ENCODE data around the gene FAM50A.

DNA sequence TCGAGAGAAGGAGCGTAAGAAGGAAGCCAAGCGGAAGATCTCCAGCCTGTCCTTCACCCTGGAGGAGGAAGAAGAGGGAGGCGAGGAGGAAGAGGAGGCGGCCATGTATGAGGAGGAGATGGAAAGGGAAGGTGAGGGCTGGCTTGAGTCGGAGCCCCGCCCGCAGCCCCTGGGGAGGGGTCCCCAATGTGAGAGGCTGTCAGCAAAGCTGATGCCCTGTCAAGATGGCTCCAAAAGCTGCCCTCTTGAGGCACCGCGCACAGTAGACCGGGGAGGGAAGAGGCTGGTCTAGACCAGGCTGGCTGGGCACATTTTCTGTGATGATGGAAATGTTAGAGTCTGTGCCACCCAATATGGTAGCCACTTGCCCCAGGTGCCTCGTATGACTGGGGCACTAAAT, 2.5 kb downstream of the FAM50A start:
- TF ChIP-seq YY1 (IDR thresholded peaks at IDR 0.05; ENCODE audit: insufficient read depth, insufficient read length) (no peak), ZNF274 (IDR thresholded peaks at IDR 0.05; ENCODE audit: low read depth, low read length) (no peak)

All from NT2/D1 (cell line).